GM19023 (cell line): Measurements from ENCODE around the gene IFNAR1.
A peak's percentile ranks its signal among the peaks of the same experiment; 100 is the strongest.
"Not testable (repeated sequence)": the region's sequence is repeated elsewhere in the genome, so short reads cannot be mapped to it uniquely, and the experiment has no call there.

Experiments
- ATAC-seq: cut with Tn5 transposase; IDR thresholded peaks from one replicate; pipeline ENCODE4 v1.9.1; 2021; ENCODE audit warnings: mild to moderate bottlenecking, moderate library complexity; ENCODE audit not compliant: unreplicated experiment

Gene IFNAR1

GRCh38 chr21:33305344-33305671, 19.5 kb upstream of the IFNAR1 start:
- ATAC-seq = no peak

- no peak for ATAC-seq
These were observed 18.8 kb upstream of the IFNAR1 start for GRCh38 chr21:33305938-33306337.

GRCh38 chr21:33308586-33309490, 15.9 kb upstream of the IFNAR1 start:
- ATAC-seq = peak; percentile 92

GRCh38 chr21:33309778-33310177, 15.0 kb upstream of the IFNAR1 start:
- no peak for ATAC-seq

- no peak for ATAC-seq
These were observed 12.6 kb upstream of the IFNAR1 start for GRCh38 chr21:33312121-33312520.

- no peak for ATAC-seq
These were observed 11.6 kb upstream of the IFNAR1 start for GRCh38 chr21:33313183-33313582.

GRCh38 chr21:33313611-33314010, 11.2 kb upstream of the IFNAR1 start:
- ATAC-seq = no peak

GRCh38 chr21:33314111-33314510, 10.7 kb upstream of the IFNAR1 start:
- ATAC-seq = no peak

GRCh38 chr21:33315946-33316710, 8.6 kb upstream of the IFNAR1 start:
- no peak for ATAC-seq

GRCh38 chr21:33317145-33317544, 7.6 kb upstream of the IFNAR1 start:
- ATAC-seq = no peak

GRCh38 chr21:33317786-33318486, 6.8 kb upstream of the IFNAR1 start:
- ATAC-seq = no peak

- not testable (repeated sequence) for ATAC-seq
These were observed 3.8 kb upstream of the IFNAR1 start for GRCh38 chr21:33321005-33321404.

GRCh38 chr21:33323610-33324009, 1.2 kb upstream of the IFNAR1 start:
- ATAC-seq = not testable (repeated sequence)

GRCh38 chr21:33325222-33326067, 675 bp downstream of the IFNAR1 start:
- peak; percentile 37 for ATAC-seq

GRCh38 chr21:33327326-33327725, 2.6 kb downstream of the IFNAR1 start:
- ATAC-seq = no peak

- ATAC-seq = no peak
These were observed 3.1 kb downstream of the IFNAR1 start for GRCh38 chr21:33327792-33328433.

- no peak for ATAC-seq
These were observed 6.0 kb downstream of the IFNAR1 start for GRCh38 chr21:33330726-33331125.

GRCh38 chr21:33332143-33332542, 7.4 kb downstream of the IFNAR1 start:
- ATAC-seq = peak; percentile 60

GRCh38 chr21:33334191-33334590, 9.4 kb downstream of the IFNAR1 start:
- ATAC-seq = no peak

GRCh38 chr21:33334824-33335223, 10.1 kb downstream of the IFNAR1 start:
- no peak for ATAC-seq
